IMR-90 (cell line): ENCODE measurements around the gene MACF1. TPM values are rescaled to one million over a fixed set of nuclear protein-coding genes. Genes with fewer than 3 reads are reported as not detected.

Source experiments
- ATAC-seq: fragments of 200-7000 bp; cut with Tn5 transposase; 2 replicates; pipeline ENCODE4 v1.9.1; 2020; ENCODE audit warnings: low read depth, mild to moderate bottlenecking, moderate library complexity
- BruUV-seq: library from RNA; stranded (reverse); fragments of 400-500 nt; replicated peaks from 2 replicates; lab custom pipeline; 2021; lab: Mats Ljungman, UMichigan
- CTCF ChIA-PET: fragments of 300-600 bp; formaldehyde crosslinking; extraction: SDS; loops from one replicate; lab custom pipeline; 2021; ENCODE audit warnings: antibody characterized with exemption; lab: Yijun Ruan, JAX
- POLR2A ChIA-PET: fragments of 300-600 bp; sonication (Branson Sonifier 250); formaldehyde crosslinking; loops from one replicate; lab custom pipeline; 2022; ENCODE audit warnings: antibody characterized with exemption; ENCODE audit not compliant: unreplicated experiment; lab: Charles Lee
- DNase-seq: peaks from one replicate; pipeline ENCODE4 v3.0.0; 2013
- H2AFZ ChIP-seq: replicated peaks from 2 replicates; pipeline ENCODE3; 2013; ENCODE audit warnings: low read length, mild to moderate bottlenecking; ENCODE audit not compliant: poor library complexity
- H2AK5ac ChIP-seq: 2 replicates; pipeline ENCODE4 v1.6.1; 2013; ENCODE audit warnings: low read depth, low read length, inconsistent platforms
- H2AK9ac ChIP-seq: replicated peaks from 2 replicates; pipeline ENCODE3; 2013; ENCODE audit warnings: mild to moderate bottlenecking, low read depth, low read length, moderate library complexity; ENCODE audit not compliant: poor library complexity
- H2BK120ac ChIP-seq: 2 replicates; pipeline ENCODE4 v1.6.1; 2013; ENCODE audit warnings: low read depth, low read length, inconsistent platforms
- H2BK15ac ChIP-seq: 3 replicates; pipeline ENCODE4 v1.6.1; 2013; ENCODE audit warnings: low read depth, low read length, inconsistent platforms
- H2BK20ac ChIP-seq: 2 replicates; pipeline ENCODE4 v1.6.1; 2013; ENCODE audit warnings: low read depth, mild to moderate bottlenecking, inconsistent platforms, low read length, moderate library complexity
- H2BK5ac ChIP-seq: 2 replicates; pipeline ENCODE4 v1.6.1; 2013; ENCODE audit warnings: mild to moderate bottlenecking, low read depth, low read length, inconsistent platforms; ENCODE audit not compliant: poor library complexity, severe bottlenecking
- H3K14ac ChIP-seq: replicated peaks from 2 replicates; pipeline ENCODE4 v1.6.1; 2013; ENCODE audit warnings: low read depth, low read length, inconsistent platforms
- H3K18ac ChIP-seq: 2 replicates; pipeline ENCODE4 v1.6.1; 2013; ENCODE audit warnings: low read depth, low read length, control low read depth
- H3K23ac ChIP-seq: 2 replicates; pipeline ENCODE4 v1.6.1; 2013; ENCODE audit warnings: low read depth, low read length, inconsistent platforms
- H3K27ac ChIP-seq: 2 replicates; pipeline ENCODE4 v1.5.1; 2013; ENCODE audit warnings: mild to moderate bottlenecking, control low read depth, low read length; ENCODE audit not compliant: insufficient read depth
- H3K27me3 ChIP-seq: 2 replicates; pipeline ENCODE4 v1.6.1; 2013; ENCODE audit warnings: low read length; ENCODE audit not compliant: control insufficient read depth, insufficient read depth
- H3K36me3 ChIP-seq: 2 replicates; pipeline ENCODE4 v1.6.1; 2013; ENCODE audit warnings: low read length, mixed read lengths; ENCODE audit not compliant: control insufficient read depth, insufficient read depth
- H3K4ac ChIP-seq: 2 replicates; pipeline ENCODE4 v1.6.1; 2013; ENCODE audit warnings: low read depth, low read length, inconsistent platforms
- H3K4me1 ChIP-seq: 2 replicates; pipeline ENCODE4 v1.6.1; 2013; ENCODE audit warnings: low read length, mixed read lengths; ENCODE audit not compliant: control insufficient read depth, insufficient read depth
- H3K4me2 ChIP-seq: 2 replicates; pipeline ENCODE4 v1.6.1; 2013; ENCODE audit warnings: low read depth, mild to moderate bottlenecking, control low read depth, low read length, moderate library complexity
- H3K4me3 ChIP-seq: 2 replicates; pipeline ENCODE4 v1.5.1; 2013; ENCODE audit warnings: low read depth, mild to moderate bottlenecking, control low read depth, low read length, moderate library complexity; ENCODE audit not compliant: insufficient read depth
- H3K56ac ChIP-seq: 2 replicates; pipeline ENCODE4 v1.6.1; 2013; ENCODE audit warnings: low read length, inconsistent platforms; ENCODE audit not compliant: insufficient read depth; ENCODE audit errors: extremely low read depth
- H3K79me1 ChIP-seq, 2 experiments: 2 replicates each; pipeline ENCODE4 v1.6.1; 2013; ENCODE audit warnings: low read length in 2 of 2, inconsistent platforms in 1 of 2, low read depth in 1 of 2
- H3K9ac ChIP-seq: 2 replicates; pipeline ENCODE4 v1.6.1; 2013; ENCODE audit warnings: low read depth, low read length, control low read depth
- H3K9me1 ChIP-seq: 2 replicates; pipeline ENCODE4 v1.6.1; 2013; ENCODE audit warnings: low read length, inconsistent platforms; ENCODE audit not compliant: insufficient read depth
- H3K9me3 ChIP-seq: 2 replicates; pipeline ENCODE4 v1.6.1; 2013; ENCODE audit warnings: low read length; ENCODE audit not compliant: control insufficient read depth, insufficient read depth
- H4K20me1 ChIP-seq: 2 replicates; pipeline ENCODE4 v1.6.1; 2013; ENCODE audit warnings: low read length, inconsistent platforms; ENCODE audit not compliant: insufficient read depth
- H4K5ac ChIP-seq: 2 replicates; pipeline ENCODE4 v1.6.1; 2013; ENCODE audit warnings: mild to moderate bottlenecking, low read depth, low read length, control low read depth
- H4K8ac ChIP-seq, 2 experiments: 2 replicates each; pipeline ENCODE4 v1.6.1; 2013; ENCODE audit warnings: low read depth in 2 of 2, low read length in 2 of 2, control low read depth in 1 of 2, inconsistent platforms in 1 of 2
- H4K91ac ChIP-seq: 2 replicates; pipeline ENCODE4 v1.6.1; 2013; ENCODE audit warnings: low read depth, low read length, inconsistent platforms; ENCODE audit not compliant: insufficient read depth
- CEBPB ChIP-seq: IDR thresholded peaks from 2 replicates; pipeline ENCODE4 v1.6.1; 2012; ENCODE audit warnings: low read depth, low read length, improper control_type of control experiment
- CHD1 ChIP-seq: IDR thresholded peaks from 2 replicates; pipeline ENCODE4 v1.6.1; 2012; ENCODE audit warnings: low read depth, low read length, improper control_type of control experiment
- FOS ChIP-seq: fragments of 150-350 bp; IDR thresholded peaks from 2 replicates; pipeline ENCODE4 v1.6.1; 2016; ENCODE audit warnings: low read depth, low read length
- MAFK ChIP-seq: IDR thresholded peaks from 2 replicates; pipeline ENCODE4 v1.6.1; 2012; ENCODE audit warnings: low read depth, low read length, improper control_type of control experiment
- MAZ ChIP-seq: IDR thresholded peaks from 2 replicates; pipeline ENCODE4 v1.6.1; 2012; ENCODE audit warnings: low read depth, mild to moderate bottlenecking, low read length, improper control_type of control experiment, moderate library complexity, borderline replicate concordance
- MXI1 ChIP-seq: IDR thresholded peaks from 2 replicates; pipeline ENCODE4 v1.6.1; 2012; ENCODE audit warnings: low read depth, mild to moderate bottlenecking, low read length, moderate library complexity, borderline replicate concordance
- NFE2L2 ChIP-seq: fragments of 150-350 bp; IDR thresholded peaks from 2 replicates; pipeline ENCODE4 v1.6.1; 2016; ENCODE audit warnings: low read depth, mild to moderate bottlenecking, low read length
- POLR2A ChIP-seq: IDR thresholded peaks from 2 replicates; pipeline ENCODE4 v1.6.1; 2012; ENCODE audit warnings: mild to moderate bottlenecking, low read depth, low read length
- RAD21 ChIP-seq: IDR thresholded peaks from 2 replicates; pipeline ENCODE4 v1.6.1; 2012; ENCODE audit warnings: low read length, improper control_type of control experiment
- RCOR1 ChIP-seq: IDR thresholded peaks from 2 replicates; pipeline ENCODE4 v1.6.1; 2012; ENCODE audit warnings: mild to moderate bottlenecking, low read length, improper control_type of control experiment; ENCODE audit not compliant: insufficient replicate concordance
- SMC3 ChIP-seq: fragments of 150-350 bp; IDR thresholded peaks from 2 replicates; pipeline ENCODE4 v1.6.1; 2016; ENCODE audit warnings: low read depth, mild to moderate bottlenecking, antibody characterized with exemption, low read length, moderate library complexity
- WGBS, 2 experiments: methylation state at CpG; one replicate each; pipeline versions ENCODE4 v1.1.5 to v1.1.7; 2013; ENCODE audit warnings: missing lambda C conversion rate in 2 of 2; ENCODE audit not compliant: insufficient read length in 1 of 2; ENCODE audit errors: extremely low coverage in 2 of 2; 5-methylcytosine and 5-hydroxymethylcytosine counted together
- dilution Hi-C: fragments of 300-500 bp; cut with HindIII; formaldehyde crosslinking; loops from one replicate; pipeline ENCODE4 v1.14.3; 2018; ENCODE audit warnings: low sequenced_read_pairs; ENCODE audit not compliant: unreplicated experiment
- in situ Hi-C: fragments of 300-500 bp; cut with MboI; formaldehyde crosslinking; loops from 3 replicates; pipeline ENCODE4 v1.14.3; 2019; ENCODE audit warnings: low sequenced_read_pairs, inconsistent platforms, mixed read lengths
- intact Hi-C: fragments of 100-400 bp; cut with micrococcal nuclease; formaldehyde crosslinking; loops from 2 replicates; pipeline ENCODE4 v1.10.0; 2022
- polyA plus RNA-seq, 3 experiments: library from polyadenylated mRNA; depleted of rRNA; stranded (reverse); fragments of >200 nt; gene quantifications; 2 replicates each; pipeline ENCODE4 v1.2.3, GENCODE V29; 2012; ENCODE audit warnings: low replicate concordance in 1 of 3
- total RNA-seq: library from RNA; depleted of rRNA; stranded (reverse); fragments of >200 nt; gene quantifications from 2 replicates; pipeline ENCODE4 v1.2.3, GENCODE V29; 2012
- TF ChIP-seq, protein P1 (sequence below): fragments of 150-350 bp; IDR thresholded peaks from 2 replicates; pipeline ENCODE4 v1.6.1; 2016; ENCODE audit warnings: low read depth, mild to moderate bottlenecking, low read length, moderate library complexity, borderline replicate concordance
- TF ChIP-seq, protein P2 (sequence below): fragments of 150-350 bp; IDR thresholded peaks from 2 replicates; pipeline ENCODE4 v1.6.1; 2017; ENCODE audit warnings: mild to moderate bottlenecking, antibody characterized with exemption, low read length, low read depth

Gene MACF1
- total and polyA plus RNA-seq, 2 of the 4 experiments (the other 2 are of a cell fraction) = 67.6 to 369 TPM

DNA sequence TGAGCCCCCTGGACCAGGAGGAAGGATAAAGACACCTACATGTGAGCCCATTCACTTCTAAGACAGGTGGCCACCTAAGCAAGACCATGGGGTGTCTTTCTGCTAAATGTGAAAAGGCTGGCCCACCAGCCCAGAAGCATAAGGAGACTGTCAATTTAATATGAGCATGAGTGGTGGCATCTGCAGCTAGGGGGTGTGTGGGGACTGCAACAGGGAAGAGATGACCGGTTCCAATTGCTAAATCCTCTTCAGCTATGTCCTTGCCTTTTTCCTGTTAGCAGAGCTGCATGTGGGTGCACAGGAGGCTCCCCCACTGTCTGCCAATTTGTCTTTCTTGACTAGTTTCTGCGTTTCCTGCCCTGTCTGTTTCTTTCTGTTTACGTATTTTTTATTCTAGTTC is 264.7 kb downstream of the MACF1 start:
- Histone ChIP-seq H2BK15ac (no peak overlapping the region), H3K27ac (no peak overlapping the region), H3K18ac (no peak overlapping the region), H3K27me3 (no peaks in the 10 kb centered on the region), H4K5ac (no peak overlapping the region), H3K4me1 (peaks cover 4% of the 10 kb centered on the region), H3K23ac (no peak overlapping the region), H3K9me3 (no peaks in the 10 kb centered on the region), H3K79me1 (peaks cover 27 to 58% of the 10 kb centered on the region in 2 experiments; a peak in 3 of 4 replicates), H4K20me1 (peaks cover 7% of the 10 kb centered on the region; the same call in 1 of the 2 replicates), H4K91ac (no peak overlapping the region), H3K9me1 (peaks cover 11% of the 10 kb centered on the region), H2BK120ac (no peak overlapping the region), H3K36me3 (peaks cover 54% of the 10 kb centered on the region), H2AK5ac (no peak overlapping the region), H4K8ac (no peak overlapping the region; a peak in 1 of 4 replicates), H2AK9ac (no peak overlapping the region), H3K4ac (no peak overlapping the region), H3K4me2 (no peak overlapping the region), H2BK5ac (no peak overlapping the region), H3K4me3 (no peak overlapping the region), H3K9ac (no peak overlapping the region), H3K56ac (no peak overlapping the region), H3K14ac (no peak overlapping the region), H2AFZ (no peak overlapping the region), H2BK20ac (no peak overlapping the region)
- DNase-seq = no peak
- POLR2A ChIA-PET = no interaction called here
- dilution Hi-C loops = loop anchor here (25.0 kb wide), 1 partner anchor 107 kb away; no protein-coding TSS in a partner anchor
- no peak for ATAC-seq
- CTCF ChIA-PET = no interaction called here
- intact Hi-C loops = no loop called here
- no TSS peak for BruUV-seq
- WGBS, 2 experiments = 63% methylated on average over 1 of the region's 3 CpGs; no CpG with 5 or more reads in 1 of the 2 experiments
- TF ChIP-seq RAD21 (no peak), POLR2A (no peak), NFE2L2 (no peak), MXI1 (no peak), CHD1 (no peak), MAZ (no peak), RCOR1 (no peak), SMC3 (no peak), CEBPB (no peak), MAFK (no peak), FOS (no peak)
- TF ChIP-seq, protein P1, sequence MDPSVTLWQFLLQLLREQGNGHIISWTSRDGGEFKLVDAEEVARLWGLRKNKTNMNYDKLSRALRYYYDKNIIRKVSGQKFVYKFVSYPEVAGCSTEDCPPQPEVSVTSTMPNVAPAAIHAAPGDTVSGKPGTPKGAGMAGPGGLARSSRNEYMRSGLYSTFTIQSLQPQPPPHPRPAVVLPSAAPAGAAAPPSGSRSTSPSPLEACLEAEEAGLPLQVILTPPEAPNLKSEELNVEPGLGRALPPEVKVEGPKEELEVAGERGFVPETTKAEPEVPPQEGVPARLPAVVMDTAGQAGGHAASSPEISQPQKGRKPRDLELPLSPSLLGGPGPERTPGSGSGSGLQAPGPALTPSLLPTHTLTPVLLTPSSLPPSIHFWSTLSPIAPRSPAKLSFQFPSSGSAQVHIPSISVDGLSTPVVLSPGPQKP = no peak
- TF ChIP-seq, protein P2, sequence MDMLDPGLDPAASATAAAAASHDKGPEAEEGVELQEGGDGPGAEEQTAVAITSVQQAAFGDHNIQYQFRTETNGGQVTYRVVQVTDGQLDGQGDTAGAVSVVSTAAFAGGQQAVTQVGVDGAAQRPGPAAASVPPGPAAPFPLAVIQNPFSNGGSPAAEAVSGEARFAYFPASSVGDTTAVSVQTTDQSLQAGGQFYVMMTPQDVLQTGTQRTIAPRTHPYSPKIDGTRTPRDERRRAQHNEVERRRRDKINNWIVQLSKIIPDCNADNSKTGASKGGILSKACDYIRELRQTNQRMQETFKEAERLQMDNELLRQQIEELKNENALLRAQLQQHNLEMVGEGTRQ = no peak
- in situ Hi-C loops = no loop called here
